Retinal pigment epithelial cell (primary cell): ENCODE data around the gene AQP7.

ENCODE experiments used
- DNase-seq: peaks from one replicate; pipeline ENCODE4 v3.0.0-alpha.2; 2010; ENCODE audit warnings: low read depth
- H3K4me3 ChIP-seq: 2 replicates; pipeline ENCODE4 v1.5.1; 2011; ENCODE audit warnings: mild to moderate bottlenecking, low read length, control low read depth, moderate library complexity
- TF ChIP-seq, protein P1 (sequence below): conservative IDR thresholded peaks from 2 replicates; pipeline ENCODE4 v1.5.1; 2011; ENCODE audit warnings: low read depth, low read length, control low read depth, inconsistent platforms

AQP7 gene

DNA sequence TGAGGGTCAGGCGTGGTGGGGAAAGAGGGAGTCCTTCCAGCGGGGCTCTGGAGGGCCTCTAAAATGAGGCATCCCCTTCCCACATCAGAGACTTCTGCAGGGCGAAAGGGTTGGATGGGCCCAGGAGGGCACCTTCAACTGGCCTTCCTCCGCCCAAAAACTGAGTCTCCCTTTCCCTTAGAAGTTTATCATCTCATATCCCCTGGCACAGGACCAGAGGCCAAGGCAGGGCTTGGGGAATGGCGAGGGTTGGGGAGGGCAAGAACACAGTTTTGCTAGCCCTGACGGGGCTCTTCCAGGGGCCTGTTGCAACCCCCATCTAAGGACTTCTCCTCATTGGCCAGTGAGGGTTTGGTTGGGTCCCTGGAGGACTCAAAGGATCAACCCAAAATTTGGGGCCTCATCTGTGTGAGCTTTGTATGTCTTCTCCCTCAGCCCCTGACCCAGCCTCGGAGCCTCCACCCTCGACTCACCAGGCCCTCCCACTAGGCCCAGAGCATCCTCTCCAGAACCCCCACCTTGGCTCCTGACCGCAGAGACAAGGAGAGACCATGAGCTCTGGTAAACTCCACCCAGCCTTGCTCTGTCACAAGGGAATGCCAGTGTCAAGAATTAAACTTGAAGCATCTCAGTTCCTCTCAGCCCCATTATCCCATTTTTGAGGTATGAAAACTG lies 24.1 kb downstream of the AQP7 start:
- TF ChIP-seq, protein P1, sequence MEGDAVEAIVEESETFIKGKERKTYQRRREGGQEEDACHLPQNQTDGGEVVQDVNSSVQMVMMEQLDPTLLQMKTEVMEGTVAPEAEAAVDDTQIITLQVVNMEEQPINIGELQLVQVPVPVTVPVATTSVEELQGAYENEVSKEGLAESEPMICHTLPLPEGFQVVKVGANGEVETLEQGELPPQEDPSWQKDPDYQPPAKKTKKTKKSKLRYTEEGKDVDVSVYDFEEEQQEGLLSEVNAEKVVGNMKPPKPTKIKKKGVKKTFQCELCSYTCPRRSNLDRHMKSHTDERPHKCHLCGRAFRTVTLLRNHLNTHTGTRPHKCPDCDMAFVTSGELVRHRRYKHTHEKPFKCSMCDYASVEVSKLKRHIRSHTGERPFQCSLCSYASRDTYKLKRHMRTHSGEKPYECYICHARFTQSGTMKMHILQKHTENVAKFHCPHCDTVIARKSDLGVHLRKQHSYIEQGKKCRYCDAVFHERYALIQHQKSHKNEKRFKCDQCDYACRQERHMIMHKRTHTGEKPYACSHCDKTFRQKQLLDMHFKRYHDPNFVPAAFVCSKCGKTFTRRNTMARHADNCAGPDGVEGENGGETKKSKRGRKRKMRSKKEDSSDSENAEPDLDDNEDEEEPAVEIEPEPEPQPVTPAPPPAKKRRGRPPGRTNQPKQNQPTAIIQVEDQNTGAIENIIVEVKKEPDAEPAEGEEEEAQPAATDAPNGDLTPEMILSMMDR: no peak
- no peak overlapping the region for H3K4me3 ChIP-seq
- DNase-seq: no peak

DNA sequence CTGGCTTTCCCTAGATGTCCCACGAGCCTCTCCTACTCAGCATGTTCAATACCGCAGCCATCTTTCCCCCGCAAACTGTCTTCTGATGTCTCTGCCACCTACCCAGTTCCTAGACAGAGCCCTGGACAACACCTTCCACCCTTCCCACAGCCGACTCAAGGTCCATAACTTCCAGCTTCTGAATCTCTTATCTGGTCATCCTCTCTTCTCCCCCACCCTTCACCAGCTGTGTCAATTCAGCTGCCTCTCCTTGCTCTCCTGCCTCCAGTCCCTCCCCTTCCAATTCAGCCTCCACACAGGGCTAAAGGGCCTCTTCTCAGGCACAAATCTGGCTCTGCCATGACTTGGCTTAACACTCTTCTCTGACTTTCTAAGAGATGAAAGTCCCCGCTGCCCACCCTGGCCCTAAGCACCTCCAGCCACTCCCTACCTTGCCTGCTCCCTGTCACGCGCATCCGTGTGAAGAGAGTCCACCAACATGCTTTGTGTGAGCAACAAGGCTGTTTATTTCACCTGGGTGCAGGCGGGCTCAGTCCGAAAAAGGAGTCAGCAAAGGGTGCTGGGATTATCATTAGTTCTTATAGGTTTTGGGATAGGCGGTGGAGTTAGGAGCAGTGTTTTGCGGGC lies 25.2 kb downstream of the AQP7 start:
- no peak for DNase-seq
- TF ChIP-seq, protein P1: no peak
- H3K4me3 ChIP-seq: no peak overlapping the region

DNA sequence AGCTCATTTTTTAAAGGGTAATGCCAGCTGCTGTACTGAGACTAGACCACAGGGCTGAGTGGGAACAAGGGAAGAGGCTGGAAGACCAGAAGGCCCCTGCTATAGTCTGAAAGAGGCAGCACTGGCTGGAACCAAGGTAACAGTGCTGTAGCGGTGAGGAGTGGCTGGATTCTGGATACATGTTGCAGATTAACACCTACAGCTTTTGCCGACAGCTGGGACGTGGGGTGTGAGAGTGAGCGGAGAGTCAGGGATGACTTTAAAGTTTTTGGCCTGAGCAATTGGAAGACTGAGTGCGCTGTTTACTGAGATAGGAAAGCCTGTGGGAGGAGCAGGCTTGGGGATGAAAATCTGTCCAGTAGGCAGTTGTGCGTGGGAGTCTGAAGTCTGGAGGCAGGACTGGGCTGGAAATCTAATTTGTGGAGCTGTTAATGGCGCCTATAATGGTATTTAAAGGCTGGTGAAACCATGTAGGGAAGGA lies 26.5 kb downstream of the AQP7 start:
- no peak overlapping the region for H3K4me3 ChIP-seq
- no peak for DNase-seq
- TF ChIP-seq, protein P1: no peak

DNA sequence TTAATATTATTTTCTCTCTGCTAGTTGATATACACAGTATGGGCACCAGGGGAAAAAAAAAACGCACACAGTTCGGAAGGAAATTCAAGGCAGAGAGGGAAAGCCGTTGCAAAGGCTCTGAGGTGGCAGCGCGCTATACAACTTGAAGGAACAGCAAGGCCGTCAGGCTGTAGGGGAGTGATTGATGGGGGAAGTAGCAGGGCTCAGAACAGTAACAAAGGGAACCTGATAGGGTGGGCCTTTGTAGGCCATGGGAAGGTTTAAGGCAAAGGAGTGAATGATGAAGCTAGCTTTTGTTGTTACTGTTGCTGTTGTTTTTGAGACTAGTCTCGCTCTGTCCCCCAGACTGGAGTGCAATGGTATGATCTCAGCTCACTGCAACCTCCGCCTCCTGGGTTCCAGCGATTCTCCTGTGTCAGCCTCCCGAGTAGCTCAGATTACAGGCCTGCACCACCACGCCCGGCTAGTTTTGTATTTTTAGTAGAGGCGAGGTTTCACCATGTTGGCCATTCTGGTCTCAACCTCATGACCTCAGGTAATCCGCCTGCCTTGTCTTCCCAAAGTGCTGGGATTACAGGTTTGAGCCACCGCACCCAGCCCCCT lies 27.0 kb downstream of the AQP7 start:
- DNase-seq: no peak
- TF ChIP-seq, protein P1: no peak
- peak overlapping the region; percentile 1 for H3K4me3 ChIP-seq

DNA sequence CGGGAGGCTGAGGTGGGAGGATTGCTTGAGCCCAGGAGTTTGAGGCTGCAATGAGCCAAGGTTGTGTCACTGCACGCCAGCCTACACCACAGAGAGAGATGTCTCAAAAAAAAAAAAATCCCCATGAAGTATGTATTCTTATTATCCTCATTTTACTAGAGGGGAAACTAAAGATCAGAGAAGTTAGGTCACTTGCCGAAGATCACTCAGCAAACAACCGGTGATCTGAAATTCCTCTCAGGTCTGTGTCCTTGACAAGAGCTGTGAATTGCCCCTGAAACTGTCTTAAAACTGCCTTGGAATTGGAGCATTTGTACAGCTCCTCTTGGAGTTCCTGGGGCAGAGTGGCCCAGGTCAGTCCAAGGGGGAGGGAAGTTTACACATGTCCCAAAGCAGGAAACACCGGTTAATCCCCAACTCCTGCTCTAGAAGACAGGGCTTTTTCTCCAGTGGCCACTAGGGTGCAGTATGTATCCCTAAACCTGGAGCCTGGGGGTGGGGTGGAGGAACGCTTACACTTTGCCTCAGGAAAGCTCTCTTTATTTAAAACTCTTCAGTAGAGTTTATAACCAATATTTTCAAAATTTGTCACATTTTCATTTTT lies 27.6 kb downstream of the AQP7 start:
- TF ChIP-seq, protein P1: peak; percentile 94
- H3K4me3 ChIP-seq: peak overlapping the region; percentile 1
- peak; percentile 42 for DNase-seq

DNA sequence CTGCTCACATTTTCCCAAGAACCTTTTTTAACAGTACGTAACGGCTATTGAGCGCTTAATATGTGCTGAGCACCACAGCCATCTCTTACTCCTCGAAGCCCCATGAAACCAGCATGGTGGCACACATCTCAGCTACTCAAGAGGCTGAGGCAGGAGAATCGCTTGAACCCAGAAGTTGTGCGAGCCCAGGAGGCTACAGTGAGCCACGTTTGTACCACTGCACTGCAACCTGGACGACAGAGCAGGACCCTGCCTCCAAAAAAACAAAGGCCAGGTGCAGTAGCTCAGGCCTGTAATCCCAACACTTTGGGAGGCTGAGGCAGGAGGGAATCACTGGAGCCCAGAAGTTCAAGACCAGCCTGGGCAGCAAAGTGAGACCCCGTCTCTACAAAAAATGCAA lies 28.2 kb downstream of the AQP7 start:
- DNase-seq: no peak
- H3K4me3 ChIP-seq: no peak overlapping the region
- TF ChIP-seq, protein P1: no peak
